HG03039 (cell line): ENCODE measurements around the gene NUB1.

Experiments used
- ATAC-seq: cut with Tn5 transposase; IDR thresholded peaks from one replicate; pipeline ENCODE4 v1.9.1; 2021; ENCODE audit warnings: mild to moderate bottlenecking, moderate library complexity; ENCODE audit not compliant: unreplicated experiment

NUB1 gene

GRCh38 chr7:151376218-151376902 is 34.7 kb downstream of the NUB1 start:
- no peak for ATAC-seq

- no peak for ATAC-seq
Measured at GRCh38 chr7:151377406-151377805, 35.8 kb downstream of the NUB1 start.

GRCh38 chr7:151378011-151378410 is 36.4 kb downstream of the NUB1 start:
- ATAC-seq = no peak

- no peak for ATAC-seq
Measured at GRCh38 chr7:151378496-151379192, 37.0 kb downstream of the NUB1 start.

- no peak for ATAC-seq
Measured at GRCh38 chr7:151379193-151379520, 37.5 kb downstream of the NUB1 start.

GRCh38 chr7:151379534-151380198 is 38.1 kb downstream of the NUB1 start:
- ATAC-seq = no peak

GRCh38 chr7:151380199-151381097 is 38.8 kb downstream of the NUB1 start:
- no peak for ATAC-seq

GRCh38 chr7:151381098-151381347 is 39.4 kb downstream of the NUB1 start:
- no peak for ATAC-seq

- no peak for ATAC-seq
Measured at GRCh38 chr7:151381348-151382078, 39.9 kb downstream of the NUB1 start.

GRCh38 chr7:151382079-151382885 is 40.7 kb downstream of the NUB1 start:
- ATAC-seq = no peak

- ATAC-seq = no peak
Measured at GRCh38 chr7:151383638-151384351, 42.2 kb downstream of the NUB1 start.

GRCh38 chr7:151384352-151384697 is 42.7 kb downstream of the NUB1 start:
- no peak for ATAC-seq

GRCh38 chr7:151384776-151385625 is 43.4 kb downstream of the NUB1 start:
- ATAC-seq = no peak

- ATAC-seq = no peak
Measured at GRCh38 chr7:151385626-151386300, 44.2 kb downstream of the NUB1 start.

- ATAC-seq = no peak
Measured at GRCh38 chr7:151386301-151387160, 44.9 kb downstream of the NUB1 start.

- no peak for ATAC-seq
Measured at GRCh38 chr7:151387161-151388006, 45.8 kb downstream of the NUB1 start.
